ENCODE data around the gene ADAM29. TPM values are rescaled to one million over a fixed set of nuclear protein-coding genes. Genes with fewer than 3 reads are reported as not detected.

ADAM29 gene
- total and polyA plus RNA-seq, 2 of the 4 experiments (the other 2 are of a cell fraction) = not detected

- H3K56ac ChIP-seq (ENCODE audit: extremely low read depth, insufficient read depth, low read length) = no peak overlapping the region
- intact Hi-C loops (cut with micrococcal nuclease) (no loop called here), dilution Hi-C loops (cut with HindIII; ENCODE audit: low sequenced_read_pairs, unreplicated experiment) (no loop called here), in situ Hi-C loops (cut with MboI; ENCODE audit: low sequenced_read_pairs) (no loop called here)
- no peaks in the 10 kb centered on the region for H4K20me1 ChIP-seq (ENCODE audit: insufficient read depth, low read length)
- H2BK5ac ChIP-seq (ENCODE audit: low read depth, low read length, poor library complexity, severe bottlenecking) = no peak overlapping the region
- CTCF ChIA-PET = no interaction called here
- no peak overlapping the region for H2AK9ac ChIP-seq (replicated peaks; ENCODE audit: low read depth, low read length, poor library complexity)
- no peak overlapping the region for H3K4me3 ChIP-seq (ENCODE audit: insufficient read depth, low read depth, low read length)
- no peak overlapping the region for H3K23ac ChIP-seq (ENCODE audit: low read depth, low read length)
- H4K5ac ChIP-seq (ENCODE audit: low read depth, low read length) = no peak overlapping the region
- ATAC-seq (ENCODE audit: low read depth) (no peak), DNase-seq (no peak)
- no peak overlapping the region for H3K18ac ChIP-seq (ENCODE audit: low read depth, low read length)
- peaks cover 12% of the 10 kb centered on the region for H3K9me3 ChIP-seq (ENCODE audit: control insufficient read depth, insufficient read depth, low read length)
- no peak overlapping the region for H3K27ac ChIP-seq (ENCODE audit: insufficient read depth, low read length)
- H3K4ac ChIP-seq (ENCODE audit: low read depth, low read length) = no peak overlapping the region
- H3K27me3 ChIP-seq (ENCODE audit: control insufficient read depth, insufficient read depth, low read length) = no peaks in the 10 kb centered on the region
- no peak overlapping the region for H2BK20ac ChIP-seq (ENCODE audit: low read depth, low read length)
- no peak overlapping the region for H2AK5ac ChIP-seq (ENCODE audit: low read depth, low read length)
- no peaks in the 10 kb centered on the region for H3K4me1 ChIP-seq (ENCODE audit: control insufficient read depth, insufficient read depth, low read length)
- no peak overlapping the region for H4K91ac ChIP-seq (ENCODE audit: insufficient read depth, low read depth, low read length)
- no peaks in the 10 kb centered on the region for H3K9me1 ChIP-seq (ENCODE audit: insufficient read depth, low read length)
- no peak overlapping the region for H3K9ac ChIP-seq (ENCODE audit: low read depth, low read length)
- TF ChIP-seq POLR2A (IDR thresholded peaks at IDR 0.05; ENCODE audit: low read depth, low read length) (no peak), SMC3 (IDR thresholded peaks at IDR 0.05; ENCODE audit: low read depth, low read length) (no peak), BHLHE40 (IDR thresholded peaks at IDR 0.05; ENCODE audit: low read depth, low read length) (no peak)
- no TSS peak for BruUV-seq (replicated peaks)
- H3K4me2 ChIP-seq (ENCODE audit: low read depth, low read length) = no peak overlapping the region
- H3K79me1 ChIP-seq (ENCODE audit: low read depth in 1 of 2, low read length in 2 of 2) = no peaks in the 10 kb centered on the region
- H2BK120ac ChIP-seq (ENCODE audit: low read depth, low read length) = no peak overlapping the region
- POLR2A ChIA-PET (ENCODE audit: unreplicated experiment) = no interaction called here
- H3K14ac ChIP-seq (replicated peaks; ENCODE audit: low read depth, low read length) = no peak overlapping the region
- no peak overlapping the region for H2AFZ ChIP-seq (replicated peaks; ENCODE audit: low read length, poor library complexity)
- H4K8ac ChIP-seq (ENCODE audit: low read depth in 2 of 2, low read length in 2 of 2) = no peak overlapping the region
- no peak overlapping the region for H2BK15ac ChIP-seq (ENCODE audit: low read depth, low read length)
- whole genome bisulfite sequencing, 2 experiments (ENCODE audit: extremely low coverage in 2 of 2, insufficient read length in 1 of 2) = no CpG with 5 or more reads among the region's 3 CpGs
- H3K36me3 ChIP-seq (ENCODE audit: control insufficient read depth, insufficient read depth, low read length) = no peaks in the 10 kb centered on the region
These were observed 54.8 kb downstream of the ADAM29 start for GRCh38 chr4:174972911-174973310.
